Activated CD4-positive, CD25-positive, alpha-beta regulatory T cell treated with anti-CD3 and anti-CD28 coated beads, Interleukin-2, amount 50 U/mL, for 16 hours (primary cell): ENCODE data around the gene DDT.
"Not testable (repeated sequence)": the region's sequence is repeated elsewhere in the genome, so short reads cannot be mapped to it uniquely, and the experiment has no call there.

ENCODE experiments used
- DNase-seq: peaks from one replicate; pipeline ENCODE4 v3.0.0-alpha.2; 2020; ENCODE audit warnings: low read depth, low spot score

The DDT gene

GRCh38 chr22:23952794-23953405 lies 21.3 kb downstream of the DDT start:
- DNase-seq: not testable (repeated sequence)

- not testable (repeated sequence) for DNase-seq
Measured at GRCh38 chr22:23951383-23951782, 22.9 kb downstream of the DDT start.

- not testable (repeated sequence) for DNase-seq
Measured at GRCh38 chr22:23949764-23950163, 24.5 kb downstream of the DDT start.

GRCh38 chr22:23947391-23947790 lies 26.9 kb downstream of the DDT start:
- not testable (repeated sequence) for DNase-seq

DNA sequence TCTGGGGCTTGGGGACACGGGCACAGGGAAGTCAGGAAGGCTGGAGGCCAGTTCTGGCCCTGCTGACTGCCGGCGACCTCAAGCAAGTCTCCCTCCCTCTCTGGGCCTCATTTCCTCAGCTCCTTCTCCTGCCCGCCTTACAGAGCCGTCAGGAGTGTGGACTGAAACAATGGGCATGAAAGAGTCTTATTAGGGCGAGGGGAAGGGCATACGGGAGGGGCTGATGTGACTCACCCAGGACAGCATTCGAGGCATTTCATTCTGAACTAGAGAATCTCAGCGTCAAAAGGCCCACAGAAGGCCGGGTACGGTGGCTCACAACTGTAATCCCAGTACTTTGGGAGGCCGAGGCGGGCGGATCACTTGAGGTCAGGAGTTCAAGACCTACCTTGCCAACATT lies 34.1 kb downstream of the DDT start:
- not testable (repeated sequence) for DNase-seq

DNA sequence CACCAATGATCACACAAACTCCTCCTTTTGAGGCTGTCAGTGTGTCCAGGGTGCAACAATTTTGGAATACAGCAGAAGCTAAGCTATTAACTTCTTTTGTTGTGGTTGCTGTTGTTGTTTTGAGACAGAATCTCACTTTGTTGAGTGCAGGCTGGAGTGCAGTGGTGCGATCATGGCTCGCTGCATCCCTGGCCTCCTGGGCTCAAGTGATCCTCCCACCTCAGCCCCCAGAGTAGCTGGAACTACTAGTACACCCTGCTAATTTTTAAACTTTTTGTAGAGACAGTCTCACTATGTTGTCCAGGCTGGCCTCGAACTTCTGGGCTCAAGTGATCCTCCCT lies 35.3 kb downstream of the DDT start:
- no peak for DNase-seq

- DNase-seq: no peak
Measured at GRCh38 chr22:23938328-23939016, 35.8 kb downstream of the DDT start.

GRCh38 chr22:23926561-23926960 lies 47.7 kb downstream of the DDT start:
- no peak for DNase-seq

GRCh38 chr22:23925020-23925606 lies 49.1 kb downstream of the DDT start:
- no peak for DNase-seq

DNA sequence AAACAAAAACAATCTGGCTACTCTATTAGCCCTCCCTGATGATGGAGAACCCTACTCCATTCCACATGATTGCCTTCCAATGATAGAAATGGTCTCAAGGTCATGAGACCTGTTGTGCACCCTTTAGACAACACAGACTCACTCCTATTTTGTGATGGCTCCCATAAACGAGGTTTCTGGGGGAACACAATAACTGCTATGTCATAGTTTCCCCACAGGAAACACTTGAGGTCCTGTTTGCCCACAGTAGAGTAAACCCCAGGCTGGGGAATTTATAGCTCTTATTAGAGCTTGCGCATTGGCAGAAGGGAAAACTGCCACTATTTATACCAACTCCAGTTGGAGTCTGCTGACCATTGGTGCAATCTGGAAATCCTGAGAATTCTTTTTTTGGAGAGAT lies 51.3 kb downstream of the DDT start:
- no peak for DNase-seq

- not testable (repeated sequence) for DNase-seq
Measured at GRCh38 chr22:23921586-23922201, 52.5 kb downstream of the DDT start.
